NB4 (cell line): ENCODE results near the gene TEAD4.
A peak's percentile ranks its signal among the peaks of the same experiment; 100 is the strongest.

ENCODE experiments used
- DNase-seq: peaks from one replicate; pipeline ENCODE4 v3.0.0; 2010; ENCODE audit warnings: low read depth
- H3K4me3 ChIP-seq: one replicate; pipeline ENCODE4 v1.5.1; 2011; ENCODE audit warnings: mild to moderate bottlenecking, low read depth, low read length, moderate library complexity
- MAX ChIP-seq: IDR thresholded peaks from 2 replicates; pipeline ENCODE4 v1.6.1; 2011; ENCODE audit warnings: low read depth, low read length
- MYC ChIP-seq: IDR thresholded peaks from 2 replicates; pipeline ENCODE4 v1.6.1; 2011; ENCODE audit warnings: low read depth, low read length
- POLR2A ChIP-seq: IDR thresholded peaks from 2 replicates; pipeline ENCODE4 v1.6.1; 2011; ENCODE audit warnings: mild to moderate bottlenecking; ENCODE audit not compliant: insufficient read length; ENCODE audit errors: extremely low read depth
- TF ChIP-seq, protein P1 (sequence below): IDR thresholded peaks from one replicate; pipeline ENCODE4 v1.5.1; 2012; ENCODE audit warnings: low read depth, low read length

Gene TEAD4

GRCh38 chr12:2940564-2940963 lies 18.6 kb upstream of the TEAD4 start:
- no peak for DNase-seq
- TF ChIP-seq, protein P1, sequence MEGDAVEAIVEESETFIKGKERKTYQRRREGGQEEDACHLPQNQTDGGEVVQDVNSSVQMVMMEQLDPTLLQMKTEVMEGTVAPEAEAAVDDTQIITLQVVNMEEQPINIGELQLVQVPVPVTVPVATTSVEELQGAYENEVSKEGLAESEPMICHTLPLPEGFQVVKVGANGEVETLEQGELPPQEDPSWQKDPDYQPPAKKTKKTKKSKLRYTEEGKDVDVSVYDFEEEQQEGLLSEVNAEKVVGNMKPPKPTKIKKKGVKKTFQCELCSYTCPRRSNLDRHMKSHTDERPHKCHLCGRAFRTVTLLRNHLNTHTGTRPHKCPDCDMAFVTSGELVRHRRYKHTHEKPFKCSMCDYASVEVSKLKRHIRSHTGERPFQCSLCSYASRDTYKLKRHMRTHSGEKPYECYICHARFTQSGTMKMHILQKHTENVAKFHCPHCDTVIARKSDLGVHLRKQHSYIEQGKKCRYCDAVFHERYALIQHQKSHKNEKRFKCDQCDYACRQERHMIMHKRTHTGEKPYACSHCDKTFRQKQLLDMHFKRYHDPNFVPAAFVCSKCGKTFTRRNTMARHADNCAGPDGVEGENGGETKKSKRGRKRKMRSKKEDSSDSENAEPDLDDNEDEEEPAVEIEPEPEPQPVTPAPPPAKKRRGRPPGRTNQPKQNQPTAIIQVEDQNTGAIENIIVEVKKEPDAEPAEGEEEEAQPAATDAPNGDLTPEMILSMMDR = no peak
- TF ChIP-seq MAX = no peak
- TF ChIP-seq MYC = no peak
- TF ChIP-seq POLR2A = no peak
- no peak overlapping the region for H3K4me3 ChIP-seq

DNA sequence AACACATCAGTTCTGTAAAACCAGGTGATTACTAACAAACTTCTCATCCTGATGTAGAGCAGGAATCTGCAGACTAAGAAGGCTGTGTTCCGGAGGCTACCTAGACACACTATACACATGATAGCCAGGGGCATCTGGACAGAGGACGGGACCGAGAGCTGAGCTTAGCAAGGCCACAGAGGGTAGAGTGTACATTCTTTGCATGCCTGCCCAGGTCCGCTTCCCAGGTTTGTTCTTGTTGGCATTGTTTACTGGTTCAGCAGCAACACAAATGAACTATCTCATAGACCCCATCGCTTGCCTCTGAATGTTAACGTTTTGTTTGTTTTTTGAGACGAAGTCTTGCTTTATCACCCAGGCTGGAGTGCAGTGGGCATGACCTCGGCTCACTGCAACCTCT lies 17.7 kb upstream of the TEAD4 start:
- H3K4me3 ChIP-seq = no peak overlapping the region
- DNase-seq = no peak
- no peak for TF ChIP-seq MYC

- peak; percentile 45 for DNase-seq
- H3K4me3 ChIP-seq = no peak overlapping the region
- no peak for TF ChIP-seq POLR2A
- TF ChIP-seq MAX = peak; percentile 57
- TF ChIP-seq, protein P1 = peak; percentile 64
- TF ChIP-seq MYC = no peak
Observed at GRCh38 chr12:2944401-2945047, 14.7 kb upstream of the TEAD4 start.

GRCh38 chr12:2949411-2949810 lies 9.8 kb upstream of the TEAD4 start:
- TF ChIP-seq MYC = no peak
- no peak for TF ChIP-seq MAX
- TF ChIP-seq, protein P1 = no peak
- no peak for TF ChIP-seq POLR2A
- DNase-seq = no peak
- H3K4me3 ChIP-seq = no peak overlapping the region

DNA sequence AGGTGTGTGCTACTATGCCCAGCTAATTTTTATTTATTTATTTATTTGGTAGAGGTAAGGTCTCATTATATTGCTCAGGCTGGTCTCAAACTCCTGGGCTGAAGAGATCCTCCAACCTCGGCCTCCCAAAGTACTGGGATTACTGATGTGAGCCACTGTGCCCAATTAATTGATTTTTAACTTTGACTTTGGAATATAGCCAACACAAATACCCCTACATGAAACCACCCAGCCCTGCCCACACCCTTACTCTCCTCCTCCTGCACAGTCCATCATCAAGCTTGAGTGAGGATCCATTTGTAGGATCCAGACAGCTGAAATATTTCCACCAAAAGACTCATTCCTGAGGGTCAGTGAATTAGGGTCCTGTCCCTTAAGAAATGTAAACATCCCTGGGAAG lies 3.3 kb upstream of the TEAD4 start:
- H3K4me3 ChIP-seq = no peak overlapping the region
- no peak for DNase-seq
- TF ChIP-seq MYC = no peak

GRCh38 chr12:2957816-2958431 lies 1.3 kb upstream of the TEAD4 start:
- DNase-seq = no peak
- TF ChIP-seq MAX = no peak
- TF ChIP-seq, protein P1 = no peak
- TF ChIP-seq MYC = no peak
- no peak for TF ChIP-seq POLR2A
- H3K4me3 ChIP-seq = no peak overlapping the region
